22Rv1 (cell line): ENCODE data around the gene GPR89B.
"Not testable (repeated sequence)": the region's sequence is repeated elsewhere in the genome, so short reads cannot be mapped to it uniquely, and the experiment has no call there.

Experiments
- CTCF ChIP-seq: fragments of 450-650 bp; IDR thresholded peaks from 2 replicates; pipeline ENCODE4 v1.5.1; 2017; ENCODE audit warnings: mild to moderate bottlenecking
- ZFX ChIP-seq: fragments of 450-650 bp; IDR thresholded peaks from 2 replicates; pipeline ENCODE4 v1.6.1; 2017; ENCODE audit warnings: antibody characterized with exemption, borderline replicate concordance

- TF ChIP-seq CTCF, ZFX: not testable (repeated sequence)
Measured at GRCh38 chr1:147993825-147994615, 65.8 kb downstream of the GPR89B start.
